ENCODE data around the gene GCN1.

DNA sequence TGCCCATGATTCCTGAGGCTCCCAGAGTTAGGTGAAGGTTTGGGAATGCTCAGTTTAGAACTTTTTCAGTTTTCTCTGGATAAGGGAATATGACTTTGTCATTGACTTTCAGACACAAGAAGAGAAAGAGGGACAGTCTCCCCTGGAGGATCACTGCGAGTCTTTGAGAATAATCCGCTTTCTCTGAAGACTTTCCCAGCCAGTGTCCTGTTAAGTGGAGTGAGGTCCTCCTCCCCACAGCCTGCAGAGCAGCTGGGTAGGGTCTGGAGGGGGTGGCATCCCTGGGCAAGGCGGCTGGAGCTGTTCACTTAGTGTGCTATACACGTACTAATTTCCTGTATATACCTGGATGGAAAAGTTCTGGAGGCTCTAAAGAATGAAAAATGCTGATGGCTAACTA lies 69.5 kb downstream of the GCN1 start:
- no peak for TF ChIP-seq CTCF (IDR thresholded peaks at IDR 0.05)
- TF ChIP-seq POLR2A (IDR thresholded peaks at IDR 0.05) = no peak
